ENCODE data around the gene CLEC16A.
A peak's percentile ranks its signal among the peaks of the same experiment; 100 is the strongest.

Gene CLEC16A

DNA sequence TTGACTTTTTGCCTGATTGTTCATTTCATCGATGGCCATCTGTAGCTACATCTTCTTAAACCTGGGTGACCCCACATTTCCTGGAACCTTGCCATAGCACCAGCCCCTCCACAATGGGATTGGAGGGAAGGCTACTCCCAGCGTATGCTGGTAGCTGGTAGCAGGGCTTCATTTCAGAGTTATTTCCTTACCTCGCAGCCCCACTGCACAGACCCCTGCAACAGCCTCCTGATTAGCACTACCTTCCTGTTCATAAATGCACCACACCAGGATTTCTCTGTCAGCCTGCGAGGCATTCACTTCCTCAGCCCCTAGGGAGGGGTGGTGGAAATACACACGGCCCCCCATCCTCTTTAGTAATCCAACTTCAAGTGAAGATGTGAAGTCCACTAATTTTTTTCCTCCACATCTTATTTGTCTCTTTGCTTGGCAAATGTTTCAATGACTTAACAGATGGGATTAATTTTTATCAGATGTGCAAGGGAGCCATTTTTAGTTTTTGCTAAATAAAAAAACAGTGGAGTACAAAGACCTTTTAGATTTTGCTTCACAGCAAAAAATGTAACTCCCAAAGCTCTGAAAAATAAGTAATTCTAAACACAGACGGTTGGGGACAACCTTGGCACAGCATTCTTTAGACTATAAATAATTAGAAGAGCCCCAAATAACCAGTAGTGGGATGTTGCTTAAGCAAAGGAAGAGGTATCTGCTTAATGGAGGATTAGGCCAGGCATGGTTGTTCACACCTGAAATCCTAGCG is 76.6 kb downstream of the CLEC16A start:
- no peak for DNase-seq

GRCh38 chr16:11022002-11022401 is 77.6 kb downstream of the CLEC16A start:
- DNase-seq: no peak

- no peak for DNase-seq
These were observed 79.1 kb downstream of the CLEC16A start for GRCh38 chr16:11023262-11024039.

- DNase-seq: no peak
These were observed 80.1 kb downstream of the CLEC16A start for GRCh38 chr16:11024333-11025053.

DNA sequence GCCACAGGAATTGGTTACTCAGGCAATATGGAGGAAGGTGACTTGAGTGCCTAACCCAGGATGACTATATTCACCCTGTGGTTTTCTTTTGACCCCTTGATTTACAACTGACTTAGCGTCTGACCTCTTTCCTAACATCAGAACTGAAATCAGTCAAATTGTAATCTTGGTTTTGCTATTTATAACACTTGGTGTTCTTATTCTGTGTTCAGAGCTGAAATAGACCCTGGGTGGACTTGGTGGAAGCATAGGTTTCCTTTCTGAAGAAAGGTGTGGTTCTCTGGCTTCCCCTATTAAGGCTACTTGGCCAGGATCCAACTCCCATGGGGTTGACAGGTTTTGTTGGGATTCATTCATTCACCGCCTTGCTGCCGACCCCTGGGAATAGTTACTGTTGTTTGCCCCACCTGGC is 80.8 kb downstream of the CLEC16A start:
- no peak for DNase-seq

DNA sequence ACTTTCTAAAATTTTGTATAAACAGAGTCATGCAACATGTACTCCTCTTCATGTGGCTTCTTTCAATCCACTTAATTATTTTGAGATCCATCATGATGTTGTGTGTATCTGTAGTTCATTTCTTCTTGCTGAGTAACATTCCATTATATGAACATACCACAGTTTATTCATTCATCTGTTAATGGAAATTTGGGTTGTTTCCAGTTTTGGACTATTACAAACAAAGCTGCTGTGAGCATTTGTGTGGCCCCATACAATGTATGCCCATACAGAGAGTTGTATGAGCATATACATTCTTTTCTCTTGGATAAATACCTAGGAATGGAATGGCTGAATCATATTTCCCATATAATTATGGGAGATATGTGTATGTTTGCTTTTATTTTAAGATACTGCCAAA is 85.6 kb downstream of the CLEC16A start:
- DNase-seq: no peak

GRCh38 chr16:11030990-11031510 is 86.7 kb downstream of the CLEC16A start:
- no peak for DNase-seq

GRCh38 chr16:11032000-11032921 is 87.9 kb downstream of the CLEC16A start:
- no peak for DNase-seq

DNA sequence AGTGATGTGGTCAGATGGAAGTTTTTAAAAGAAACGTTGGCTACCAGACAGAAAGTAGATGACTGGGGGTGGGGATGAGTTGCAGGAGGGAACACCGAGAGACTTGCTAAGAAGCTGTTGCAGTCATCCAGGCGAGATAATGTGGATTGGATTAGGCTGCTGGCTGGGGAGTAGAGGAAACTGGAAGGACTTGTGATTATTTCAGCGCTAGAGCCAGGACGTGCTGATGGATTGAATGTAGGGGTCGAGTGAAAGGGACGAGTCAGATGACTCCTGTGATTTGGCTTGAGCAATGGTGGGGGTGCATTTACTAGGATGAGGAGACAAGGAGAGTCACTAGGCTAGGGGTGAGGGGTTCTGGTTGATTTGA is 88.5 kb downstream of the CLEC16A start:
- no peak for DNase-seq

DNA sequence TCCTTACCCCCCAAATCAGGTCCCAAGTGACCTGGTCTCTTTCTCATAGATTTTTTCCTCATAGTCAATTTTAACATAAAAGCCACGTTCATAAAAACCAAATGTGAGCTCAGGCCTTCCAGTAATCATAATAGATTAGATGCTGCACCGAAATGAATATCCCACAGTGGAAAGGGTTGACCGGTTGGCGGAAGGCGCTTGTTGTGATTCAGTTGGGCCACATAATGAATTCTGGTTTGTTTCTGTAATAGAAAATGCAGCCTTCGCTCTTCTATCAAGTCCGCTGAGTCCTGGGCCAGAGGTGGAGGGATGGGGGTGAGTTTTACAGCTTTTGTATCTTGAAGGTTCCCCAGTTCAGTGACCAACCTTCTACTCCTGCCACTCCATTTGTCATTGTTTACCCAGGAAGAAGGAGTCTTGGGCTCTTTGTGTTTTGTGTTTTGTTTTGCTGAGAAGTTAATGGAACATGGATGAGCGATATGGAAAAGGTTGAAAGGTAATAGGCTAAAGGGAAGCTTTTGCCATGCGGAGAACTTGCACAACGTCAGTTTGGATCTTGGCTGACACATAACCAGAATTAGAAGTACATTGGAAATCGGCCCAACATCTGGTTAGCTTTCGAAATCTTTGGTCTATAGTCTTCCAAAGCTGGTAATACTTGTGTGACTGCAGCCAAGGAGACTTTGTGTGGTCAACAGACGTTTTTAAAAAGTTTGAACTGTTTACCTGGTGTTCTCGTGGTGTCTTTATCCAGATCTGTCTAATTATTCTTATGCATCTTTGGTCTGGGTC is 89.5 kb downstream of the CLEC16A start:
- DNase-seq: no peak

- DNase-seq: no peak
These were observed 90.1 kb downstream of the CLEC16A start for GRCh38 chr16:11034481-11034931.

GRCh38 chr16:11035096-11035495 is 90.7 kb downstream of the CLEC16A start:
- DNase-seq: no peak

- no peak for DNase-seq
These were observed 91.7 kb downstream of the CLEC16A start for GRCh38 chr16:11036040-11036439.

DNA sequence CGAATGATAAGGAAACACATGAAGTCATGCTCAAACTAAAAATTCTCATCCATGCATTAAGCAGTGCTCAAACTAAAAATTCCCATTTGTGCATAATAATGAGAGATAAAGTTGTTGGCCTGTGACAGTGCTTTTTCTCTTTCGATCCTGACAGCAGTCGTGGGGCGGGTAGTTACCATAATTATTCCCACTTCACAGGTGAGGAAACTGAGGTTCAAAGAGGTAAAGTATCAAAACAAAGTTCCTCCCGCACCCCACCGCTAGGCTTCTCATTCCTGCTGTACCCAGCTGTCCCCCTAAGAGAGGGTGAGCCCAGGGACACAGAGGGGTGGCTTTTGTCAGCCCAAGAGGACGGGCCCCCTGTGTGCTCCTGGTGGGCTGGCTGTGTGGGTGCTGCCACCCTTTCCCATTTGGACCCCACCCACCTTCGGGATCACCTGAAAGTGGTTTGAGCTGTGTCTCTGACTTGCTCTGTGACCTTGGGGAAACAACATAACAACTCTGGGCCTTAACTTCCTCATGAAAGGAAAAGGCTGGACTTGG is 92.6 kb downstream of the CLEC16A start:
- no peak for DNase-seq

DNA sequence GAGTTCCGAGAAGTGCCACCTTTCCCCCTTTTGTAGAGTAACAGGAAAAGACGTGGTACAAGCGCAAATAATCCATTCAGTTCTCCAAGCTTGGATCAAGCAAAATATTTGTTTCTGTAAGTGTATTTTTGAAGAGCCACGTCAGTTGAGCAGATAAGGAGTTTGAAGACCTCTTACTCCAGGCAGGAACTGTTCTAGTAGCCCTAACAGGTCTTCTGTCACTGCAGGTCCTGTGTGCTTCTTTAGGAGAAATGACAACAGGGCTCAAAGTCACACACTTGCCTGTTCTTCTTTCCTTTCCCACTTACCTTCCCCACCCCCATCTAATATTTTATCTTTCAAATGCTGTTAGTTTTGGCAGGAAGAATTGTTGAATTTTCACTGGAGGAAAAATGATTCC is 93.9 kb downstream of the CLEC16A start:
- DNase-seq: no peak

- DNase-seq: no peak
These were observed 94.4 kb downstream of the CLEC16A start for GRCh38 chr16:11038777-11039176.

GRCh38 chr16:11039726-11040125 is 95.4 kb downstream of the CLEC16A start:
- no peak for DNase-seq

- DNase-seq: peak; percentile 24
These were observed 97.8 kb downstream of the CLEC16A start for GRCh38 chr16:11042191-11042590.

DNA sequence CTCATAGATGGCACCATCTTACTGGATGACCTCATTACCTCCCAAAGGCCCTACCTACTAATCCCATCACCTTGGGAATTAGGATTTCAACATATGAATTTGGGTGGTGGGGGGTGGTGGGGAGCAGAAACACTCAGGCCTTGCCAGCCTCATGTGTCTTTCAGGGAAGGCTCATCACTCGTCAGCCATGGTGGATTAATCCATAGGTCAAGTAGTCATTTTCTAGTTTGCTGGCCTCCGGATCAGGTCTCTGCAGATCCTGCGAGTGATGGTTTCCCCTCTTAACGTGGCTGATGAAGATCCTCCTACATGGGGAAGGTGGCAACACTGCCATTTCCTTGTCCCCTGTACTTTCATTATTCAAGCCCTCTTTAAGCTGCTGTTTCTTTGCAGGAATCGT is 101.1 kb downstream of the CLEC16A start:
- no peak for DNase-seq

- DNase-seq: no peak
These were observed 101.5 kb downstream of the CLEC16A start for GRCh38 chr16:11045846-11046245.

GRCh38 chr16:11046382-11046931 is 102.1 kb downstream of the CLEC16A start:
- DNase-seq: no peak

Data from DMS79 treated with DMSO at 0.1 percent for 48 hours (cell line).